GM12878 (cell line): ENCODE measurements around the gene FCHSD2. TPM values are rescaled to one million over a fixed set of nuclear protein-coding genes. Genes with fewer than 3 reads are reported as not detected.
A peak's percentile ranks its signal among the peaks of the same experiment; 100 is the strongest.

Experiments used
- ESRRA ChIP-seq: IDR thresholded peaks from 2 replicates; pipeline ENCODE4 v1.6.1; 2012; ENCODE audit warnings: mild to moderate bottlenecking, low read length, improper control_type of control experiment
- ETV6 ChIP-seq, 2 experiments: fragments of 450-650 bp in 1 of 2; IDR thresholded peaks in 1 of 2; conservative IDR thresholded peaks in 1 of 2; 2 replicates each; pipeline ENCODE4 v1.6.1; 2014; ENCODE audit warnings: antibody characterized with exemption in 1 of 2, borderline replicate concordance in 1 of 2, low read depth in 1 of 2, mild to moderate bottlenecking in 1 of 2, moderate library complexity in 1 of 2
- EZH2 ChIP-seq: IDR thresholded peaks from 2 replicates; pipeline ENCODE4 v1.6.1; 2012; ENCODE audit warnings: low read depth, mild to moderate bottlenecking, control low read depth, inconsistent platforms, low read length, borderline replicate concordance; ENCODE audit not compliant: control insufficient read depth
- GATAD2B ChIP-seq: fragments of 450-650 bp; conservative IDR thresholded peaks from 2 replicates; pipeline ENCODE4 v1.6.1; 2017; ENCODE audit warnings: low read depth, mild to moderate bottlenecking, moderate library complexity
- IKZF2 ChIP-seq, 2 experiments: fragments of 450-650 bp; IDR thresholded peaks; 2 replicates each; pipeline ENCODE4 v1.6.1; 2017; ENCODE audit warnings: mild to moderate bottlenecking in 2 of 2, moderate library complexity in 2 of 2
- KAT2A ChIP-seq: conservative IDR thresholded peaks from 2 replicates; pipeline ENCODE4 v1.6.1; 2011; ENCODE audit warnings: low read depth, low read length; ENCODE audit not compliant: control insufficient read depth
- MXI1 ChIP-seq: fragments of 150-350 bp; IDR thresholded peaks from 2 replicates; pipeline ENCODE4 v1.6.1; 2011; ENCODE audit warnings: low read depth, mild to moderate bottlenecking, inconsistent platforms, low read length, improper control_type of control experiment
- NBN ChIP-seq: fragments of 450-650 bp; IDR thresholded peaks from 2 replicates; pipeline ENCODE4 v1.6.1; 2016
- PAX8 ChIP-seq: fragments of 450-650 bp; IDR thresholded peaks from 2 replicates; pipeline ENCODE4 v1.6.1; 2017; ENCODE audit warnings: mild to moderate bottlenecking, moderate library complexity
- SMC3 ChIP-seq: IDR thresholded peaks from 2 replicates; pipeline ENCODE4 v1.6.1; 2011; ENCODE audit warnings: low read length, improper control_type of control experiment, borderline replicate concordance
- SREBF2 ChIP-seq: IDR thresholded peaks from 2 replicates; pipeline ENCODE4 v1.6.1; 2012; ENCODE audit warnings: mild to moderate bottlenecking, low read length
- SUZ12 ChIP-seq: fragments of 200-600 bp; sonication (generic); IDR thresholded peaks from one replicate; pipeline ENCODE4 v1.6.1; 2018; ENCODE audit warnings: antibody characterized with exemption, mild to moderate bottlenecking; ENCODE audit not compliant: unreplicated experiment
- WRNIP1 ChIP-seq: IDR thresholded peaks from 2 replicates; pipeline ENCODE4 v1.6.1; 2011; ENCODE audit warnings: low read depth, low read length, improper control_type of control experiment, borderline replicate concordance
- YY1 ChIP-seq: IDR thresholded peaks from 2 replicates; pipeline ENCODE4 v1.6.1; 2011; ENCODE audit warnings: low read depth, mild to moderate bottlenecking, low read length
- polyA plus RNA-seq, 11 experiments: library from polyadenylated mRNA; depleted of rRNA in 4 of 11; unstranded in 6 of 11; stranded (reverse) in 5 of 11; fragments of >200 nt; fragmentation: Nextera tagmentation in 4 of 11; fragmentation: Illumina TruSeq in 1 of 11; extraction: Ambion mirVana in 4 of 11; extraction: Trizol in 1 of 11; gene quantifications; 1 replicate in 1 of 11; 2 replicates in 10 of 11; pipeline versions ENCODE4 v1.2.1 to v1.2.3, GENCODE V29; 2011 to 2016; ENCODE audit warnings: inconsistent platforms in 2 of 11, missing spikeins in 2 of 11, low read depth in 1 of 11
- total RNA-seq, 4 experiments: library from RNA; depleted of rRNA in 3 of 4; stranded (reverse); fragments of >200 nt in 3 of 4; fragmentation: Illumina TruSeq in 1 of 4; extraction: Trizol in 1 of 4; gene quantifications; 2 replicates each; pipeline versions ENCODE4 v1.2.1 to v1.2.3, GENCODE V29; 2013 to 2021
- TF ChIP-seq, protein P1 (sequence below): fragments of 450-650 bp; IDR thresholded peaks from 2 replicates; pipeline ENCODE4 v1.6.1; 2016; ENCODE audit warnings: mild to moderate bottlenecking, moderate library complexity, borderline replicate concordance
- TF ChIP-seq, protein P2 (sequence below): fragments of 450-650 bp; IDR thresholded peaks from 2 replicates; pipeline ENCODE4 v1.6.1; 2017; ENCODE audit warnings: mild to moderate bottlenecking, moderate library complexity
- TF ChIP-seq, protein P3 (sequence below): IDR thresholded peaks from 2 replicates; pipeline ENCODE4 v1.6.1; 2012; ENCODE audit warnings: low read length, inconsistent platforms
- TF ChIP-seq, protein P4 (sequence below): fragments of 150-350 bp; IDR thresholded peaks from 2 replicates; pipeline ENCODE4 v1.6.1; 2014; ENCODE audit warnings: mild to moderate bottlenecking, low read depth, low read length

Gene FCHSD2
- total and polyA plus RNA-seq, 10 of the 15 experiments (the other 5 are each of a cell fraction or from before 2014, with no cell fraction given), result 13.2 to 89.8 (median 47.8) TPM

DNA sequence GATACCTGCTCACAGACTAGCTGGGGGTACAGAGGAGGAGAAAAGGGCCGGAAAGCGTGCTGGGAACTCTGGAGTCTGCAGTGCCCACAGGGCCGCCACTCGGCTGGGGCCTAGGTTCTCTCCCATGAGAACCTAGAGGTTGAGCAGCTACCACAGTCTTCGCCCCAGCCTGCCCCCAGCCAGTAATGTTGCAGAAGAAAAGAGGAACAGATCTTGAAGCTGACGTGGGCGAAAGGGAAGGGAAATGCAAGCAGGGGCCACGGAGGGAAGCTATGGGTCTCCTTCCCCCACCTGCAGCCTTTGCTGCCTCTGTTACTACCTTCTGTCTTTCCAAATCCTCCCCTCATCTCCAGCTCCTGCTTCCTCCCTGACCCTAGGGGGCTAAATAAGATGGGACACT, 47.2 kb upstream of the FCHSD2 start (continued):
- TF ChIP-seq, protein P1, sequence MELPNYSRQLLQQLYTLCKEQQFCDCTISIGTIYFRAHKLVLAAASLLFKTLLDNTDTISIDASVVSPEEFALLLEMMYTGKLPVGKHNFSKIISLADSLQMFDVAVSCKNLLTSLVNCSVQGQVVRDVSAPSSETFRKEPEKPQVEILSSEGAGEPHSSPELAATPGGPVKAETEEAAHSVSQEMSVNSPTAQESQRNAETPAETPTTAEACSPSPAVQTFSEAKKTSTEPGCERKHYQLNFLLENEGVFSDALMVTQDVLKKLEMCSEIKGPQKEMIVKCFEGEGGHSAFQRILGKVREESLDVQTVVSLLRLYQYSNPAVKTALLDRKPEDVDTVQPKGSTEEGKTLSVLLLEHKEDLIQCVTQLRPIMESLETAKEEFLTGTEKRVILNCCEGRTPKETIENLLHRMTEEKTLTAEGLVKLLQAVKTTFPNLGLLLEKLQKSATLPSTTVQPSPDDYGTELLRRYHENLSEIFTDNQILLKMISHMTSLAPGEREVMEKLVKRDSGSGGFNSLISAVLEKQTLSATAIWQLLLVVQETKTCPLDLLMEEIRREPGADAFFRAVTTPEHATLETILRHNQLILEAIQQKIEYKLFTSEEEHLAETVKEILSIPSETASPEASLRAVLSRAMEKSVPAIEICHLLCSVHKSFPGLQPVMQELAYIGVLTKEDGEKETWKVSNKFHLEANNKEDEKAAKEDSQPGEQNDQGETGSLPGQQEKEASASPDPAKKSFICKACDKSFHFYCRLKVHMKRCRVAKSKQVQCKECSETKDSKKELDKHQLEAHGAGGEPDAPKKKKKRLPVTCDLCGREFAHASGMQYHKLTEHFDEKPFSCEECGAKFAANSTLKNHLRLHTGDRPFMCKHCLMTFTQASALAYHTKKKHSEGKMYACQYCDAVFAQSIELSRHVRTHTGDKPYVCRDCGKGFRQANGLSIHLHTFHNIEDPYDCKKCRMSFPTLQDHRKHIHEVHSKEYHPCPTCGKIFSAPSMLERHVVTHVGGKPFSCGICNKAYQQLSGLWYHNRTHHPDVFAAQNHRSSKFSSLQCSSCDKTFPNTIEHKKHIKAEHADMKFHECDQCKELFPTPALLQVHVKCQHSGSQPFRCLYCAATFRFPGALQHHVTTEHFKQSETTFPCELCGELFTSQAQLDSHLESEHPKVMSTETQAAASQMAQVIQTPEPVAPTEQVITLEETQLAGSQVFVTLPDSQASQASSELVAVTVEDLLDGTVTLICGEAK, result no peak
- TF ChIP-seq ESRRA (no peak), KAT2A (no peak), SMC3 (peak; percentile 8; the same call in 1 of the 2 replicates), ETV6 (conservative IDR thresholded peaks at IDR 0.05 in 1 of 2, IDR thresholded peaks at IDR 0.05 in 1 of 2; ENCODE audit: borderline replicate concordance in 1 of 2, low read depth in 1 of 2) (no peak), GATAD2B (peak; percentile 78; the same call in 1 of the 2 replicates), PAX8 (no peak), EZH2 (no peak), WRNIP1 (no peak), IKZF2 (IDR thresholded peaks at IDR 0.05) (peak; percentile 90 to 92), SREBF2 (no peak), YY1 (peak; percentile 26; the same call in 1 of the 2 replicates), MXI1 (peak; percentile 44; the same call in 1 of the 2 replicates), NBN (peak; percentile 62; the same call in 1 of the 2 replicates), SUZ12 (no peak)
- TF ChIP-seq, protein P2, sequence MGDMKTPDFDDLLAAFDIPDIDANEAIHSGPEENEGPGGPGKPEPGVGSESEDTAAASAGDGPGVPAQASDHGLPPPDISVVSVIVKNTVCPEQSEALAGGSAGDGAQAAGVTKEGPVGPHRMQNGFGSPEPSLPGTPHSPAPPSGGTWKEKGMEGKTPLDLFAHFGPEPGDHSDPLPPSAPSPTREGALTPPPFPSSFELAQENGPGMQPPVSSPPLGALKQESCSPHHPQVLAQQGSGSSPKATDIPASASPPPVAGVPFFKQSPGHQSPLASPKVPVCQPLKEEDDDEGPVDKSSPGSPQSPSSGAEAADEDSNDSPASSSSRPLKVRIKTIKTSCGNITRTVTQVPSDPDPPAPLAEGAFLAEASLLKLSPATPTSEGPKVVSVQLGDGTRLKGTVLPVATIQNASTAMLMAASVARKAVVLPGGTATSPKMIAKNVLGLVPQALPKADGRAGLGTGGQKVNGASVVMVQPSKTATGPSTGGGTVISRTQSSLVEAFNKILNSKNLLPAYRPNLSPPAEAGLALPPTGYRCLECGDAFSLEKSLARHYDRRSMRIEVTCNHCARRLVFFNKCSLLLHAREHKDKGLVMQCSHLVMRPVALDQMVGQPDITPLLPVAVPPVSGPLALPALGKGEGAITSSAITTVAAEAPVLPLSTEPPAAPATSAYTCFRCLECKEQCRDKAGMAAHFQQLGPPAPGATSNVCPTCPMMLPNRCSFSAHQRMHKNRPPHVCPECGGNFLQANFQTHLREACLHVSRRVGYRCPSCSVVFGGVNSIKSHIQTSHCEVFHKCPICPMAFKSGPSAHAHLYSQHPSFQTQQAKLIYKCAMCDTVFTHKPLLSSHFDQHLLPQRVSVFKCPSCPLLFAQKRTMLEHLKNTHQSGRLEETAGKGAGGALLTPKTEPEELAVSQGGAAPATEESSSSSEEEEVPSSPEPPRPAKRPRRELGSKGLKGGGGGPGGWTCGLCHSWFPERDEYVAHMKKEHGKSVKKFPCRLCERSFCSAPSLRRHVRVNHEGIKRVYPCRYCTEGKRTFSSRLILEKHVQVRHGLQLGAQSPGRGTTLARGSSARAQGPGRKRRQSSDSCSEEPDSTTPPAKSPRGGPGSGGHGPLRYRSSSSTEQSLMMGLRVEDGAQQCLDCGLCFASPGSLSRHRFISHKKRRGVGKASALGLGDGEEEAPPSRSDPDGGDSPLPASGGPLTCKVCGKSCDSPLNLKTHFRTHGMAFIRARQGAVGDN, result peak; percentile 77
- TF ChIP-seq, protein P3, sequence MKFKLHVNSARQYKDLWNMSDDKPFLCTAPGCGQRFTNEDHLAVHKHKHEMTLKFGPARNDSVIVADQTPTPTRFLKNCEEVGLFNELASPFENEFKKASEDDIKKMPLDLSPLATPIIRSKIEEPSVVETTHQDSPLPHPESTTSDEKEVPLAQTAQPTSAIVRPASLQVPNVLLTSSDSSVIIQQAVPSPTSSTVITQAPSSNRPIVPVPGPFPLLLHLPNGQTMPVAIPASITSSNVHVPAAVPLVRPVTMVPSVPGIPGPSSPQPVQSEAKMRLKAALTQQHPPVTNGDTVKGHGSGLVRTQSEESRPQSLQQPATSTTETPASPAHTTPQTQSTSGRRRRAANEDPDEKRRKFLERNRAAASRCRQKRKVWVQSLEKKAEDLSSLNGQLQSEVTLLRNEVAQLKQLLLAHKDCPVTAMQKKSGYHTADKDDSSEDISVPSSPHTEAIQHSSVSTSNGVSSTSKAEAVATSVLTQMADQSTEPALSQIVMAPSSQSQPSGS, result no peak
- TF ChIP-seq, protein P4, sequence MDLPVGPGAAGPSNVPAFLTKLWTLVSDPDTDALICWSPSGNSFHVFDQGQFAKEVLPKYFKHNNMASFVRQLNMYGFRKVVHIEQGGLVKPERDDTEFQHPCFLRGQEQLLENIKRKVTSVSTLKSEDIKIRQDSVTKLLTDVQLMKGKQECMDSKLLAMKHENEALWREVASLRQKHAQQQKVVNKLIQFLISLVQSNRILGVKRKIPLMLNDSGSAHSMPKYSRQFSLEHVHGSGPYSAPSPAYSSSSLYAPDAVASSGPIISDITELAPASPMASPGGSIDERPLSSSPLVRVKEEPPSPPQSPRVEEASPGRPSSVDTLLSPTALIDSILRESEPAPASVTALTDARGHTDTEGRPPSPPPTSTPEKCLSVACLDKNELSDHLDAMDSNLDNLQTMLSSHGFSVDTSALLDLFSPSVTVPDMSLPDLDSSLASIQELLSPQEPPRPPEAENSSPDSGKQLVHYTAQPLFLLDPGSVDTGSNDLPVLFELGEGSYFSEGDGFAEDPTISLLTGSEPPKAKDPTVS, result no peak
